ENCODE results near the gene LRTM1. TPM values are rescaled to one million over a fixed set of nuclear protein-coding genes. Genes with fewer than 3 reads are reported as not detected.

Gene LRTM1
- total and polyA plus RNA-seq, 11 donors, result not detected

GRCh38 chr3:54900838-54901591 lies 26.8 kb downstream of the LRTM1 start:
- peak overlapping the region in 7 of 12 donors; percentile 1 to 76 (median 41) for H3K27ac ChIP-seq
- ATAC-seq, result peak; percentile 70 to 95 (median 86)
- peaks cover 0 to 22% (median 5%) of the 10 kb centered on the region in 12 donors for H3K4me1 ChIP-seq
- WGBS, 4 donors, result 47 to 60% (median 51%) methylated on average over 8 of the region's 8 CpGs
- intact Hi-C loops (cut with DNase I), result no loop called here
- H3K27me3 ChIP-seq, result no peaks in the 10 kb centered on the region
- no peak for TF ChIP-seq POLR2A (IDR thresholded peaks at IDR 0.05)
- TF ChIP-seq CTCF (IDR thresholded peaks at IDR 0.05), result no peak
- no peaks in the 10 kb centered on the region for H3K9me3 ChIP-seq
- H3K4me3 ChIP-seq, result no peak overlapping the region
- no peaks in the 10 kb centered on the region for H3K36me3 ChIP-seq
- DNase-seq, result peak in 1 of 5 donors; percentile 38

GRCh38 chr3:54899273-54899672 lies 28.6 kb downstream of the LRTM1 start:
- Histone ChIP-seq H3K4me1 (peaks cover 0 to 21% (median 5%) of the 10 kb centered on the region in 12 donors), H3K27me3 (no peaks in the 10 kb centered on the region), H3K27ac (no peak overlapping the region), H3K9me3 (no peaks in the 10 kb centered on the region), H3K36me3 (no peaks in the 10 kb centered on the region), H3K4me3 (no peak overlapping the region)
- DNase-seq (no peak), ATAC-seq (no peak)
- intact Hi-C loops (cut with DNase I), result no loop called here
- TF ChIP-seq CTCF (IDR thresholded peaks at IDR 0.05), result no peak
- no peak for TF ChIP-seq POLR2A (IDR thresholded peaks at IDR 0.05)
- 81 to 91% (median 88%) methylated on average over 6 of the region's 6 CpGs for WGBS, 4 donors

- Histone ChIP-seq H3K9me3 (no peaks in the 10 kb centered on the region), H3K27me3 (no peaks in the 10 kb centered on the region), H3K4me3 (no peak overlapping the region), H3K36me3 (no peaks in the 10 kb centered on the region), H3K4me1 (peaks cover 0 to 20% (median 5%) of the 10 kb centered on the region in 12 donors), H3K27ac (no peak overlapping the region)
- TF ChIP-seq CTCF (IDR thresholded peaks at IDR 0.05) (no peak), POLR2A (IDR thresholded peaks at IDR 0.05) (no peak)
- DNase-seq, result no peak
- intact Hi-C loops (cut with DNase I), result no loop called here
- peak in 1 of 4 donors; percentile 52 for ATAC-seq
- 69 to 81% (median 74%) methylated on average over 3 of the region's 3 CpGs for WGBS, 4 donors
Observed at GRCh38 chr3:54897028-54897711, 30.7 kb downstream of the LRTM1 start.

GRCh38 chr3:54895613-54896012 lies 32.2 kb downstream of the LRTM1 start:
- Histone ChIP-seq H3K27me3 (no peaks in the 10 kb centered on the region), H3K4me3 (no peak overlapping the region), H3K27ac (no peak overlapping the region), H3K4me1 (peaks cover 0 to 16% (median 7%) of the 10 kb centered on the region in 12 donors), H3K36me3 (no peaks in the 10 kb centered on the region), H3K9me3 (no peaks in the 10 kb centered on the region)
- intact Hi-C loops (cut with DNase I), result no loop called here
- no peak for ATAC-seq
- TF ChIP-seq POLR2A (IDR thresholded peaks at IDR 0.05) (no peak), CTCF (IDR thresholded peaks at IDR 0.05) (no peak)
- DNase-seq, result no peak
- WGBS, 4 donors, result 85 to 98% (median 93%) methylated on average over 4 of the region's 4 CpGs
